Right ventricle myocardium superior (tissue), 1 donor: Measurements from ENCODE around the gene RIC8A. TPM values are rescaled to one million over a fixed set of nuclear protein-coding genes. Genes with fewer than 3 reads are reported as not detected.

Experiments used
- ATAC-seq: fragments of 200-7000 bp; cut with Tn5 transposase; one replicate; pipeline ENCODE4 v1.9.1; 2020; ENCODE audit warnings: mild to moderate bottlenecking; ENCODE audit not compliant: poor library complexity
- DNase-seq: peaks from one replicate; pipeline ENCODE4 v3.0.0-alpha.2; 2020
- intact Hi-C: fragments of 100-400 bp; cut with DNase I; formaldehyde crosslinking; loops from one replicate; pipeline ENCODE4 v1.11.2; 2022
- total RNA-seq: library from RNA; stranded (reverse); fragmentation: NEBNext Ultra II Directional; extraction: Animal tissue kit (Norgen Biotek cat#: 25700); gene quantifications from one replicate; pipeline ENCODE4 v1.2.1, GENCODE V29; 2021
- donor health status: DM: no; HTN: yes; CAD: no; lungs with severe emphysema.

Gene RIC8A
- total RNA-seq, 1 donor from 2014 or later: 51.9 TPM

- ATAC-seq: no peak
- intact Hi-C loops: loop anchor here (10.0 kb wide), 1 partner anchor 312 kb away; no protein-coding TSS in a partner anchor
- DNase-seq: peak; percentile 17
These were observed 5.0 kb upstream of the RIC8A start for GRCh38 chr11:202490-202889.

- peak; percentile 13 for DNase-seq
- intact Hi-C loops: loop anchor here (10.0 kb wide), 1 partner anchor 312 kb away; no protein-coding TSS in a partner anchor
- no peak for ATAC-seq
These were observed 4.2 kb upstream of the RIC8A start for GRCh38 chr11:203056-203944.

DNA sequence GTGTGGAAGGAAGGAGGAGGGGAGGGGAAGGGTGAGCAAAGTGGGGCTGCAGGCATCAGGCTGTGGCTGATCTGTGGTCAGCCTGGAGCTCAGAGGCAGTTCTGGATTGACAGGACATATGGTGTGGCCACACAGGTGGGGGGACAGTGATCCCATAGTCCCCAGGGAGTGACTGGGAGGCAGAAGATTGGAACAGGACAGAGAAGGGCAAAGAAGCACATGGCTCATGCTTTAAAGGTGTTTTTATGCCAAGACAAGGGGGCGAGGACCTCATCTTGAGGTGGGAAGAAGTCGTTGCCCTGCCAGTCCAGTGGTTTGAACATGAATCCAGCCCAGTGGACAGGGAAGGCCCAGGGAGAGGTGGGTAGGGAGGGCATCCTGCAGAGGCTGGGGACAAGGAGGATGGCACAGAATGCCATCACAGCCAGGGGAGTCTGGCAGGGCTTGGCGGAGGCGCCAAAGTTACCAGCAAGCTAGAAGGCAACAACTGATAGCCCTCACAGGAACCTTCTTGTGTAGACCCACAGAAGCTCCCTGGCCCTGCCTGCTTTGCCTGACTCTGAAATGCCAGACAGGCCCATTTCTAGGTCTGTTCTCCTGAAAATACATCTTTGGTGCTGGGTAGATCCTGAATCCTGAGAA lies 3.4 kb upstream of the RIC8A start:
- intact Hi-C loops: loop anchor here (10.0 kb wide), 1 partner anchor 311 kb away; no protein-coding TSS in a partner anchor
- DNase-seq: peak; percentile 16
- no peak for ATAC-seq

DNA sequence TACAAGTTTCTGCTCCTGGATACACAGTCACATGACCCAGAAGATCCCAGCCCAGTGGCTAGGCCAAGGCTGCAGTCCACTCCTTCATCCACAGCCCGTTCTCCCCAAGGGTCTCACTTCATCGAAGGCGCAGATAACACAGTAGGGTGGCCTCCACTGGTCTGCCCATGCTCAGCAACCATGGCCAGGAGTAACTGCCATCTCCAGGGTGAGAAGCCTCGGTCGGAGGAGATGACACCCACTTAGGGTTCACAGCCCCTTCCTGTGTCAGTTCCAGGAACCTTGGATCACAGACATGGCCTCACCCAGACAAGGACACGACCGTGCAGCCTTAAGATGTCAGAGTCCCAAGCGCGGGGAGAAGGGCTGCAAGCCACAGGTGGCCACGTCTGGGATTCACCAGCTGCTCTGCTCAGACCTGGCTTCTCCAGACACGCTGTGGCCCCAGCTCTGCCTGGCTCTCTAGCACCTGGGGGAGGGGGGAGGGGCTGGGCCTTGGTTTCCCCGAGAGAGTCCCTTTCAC lies 2.9 kb upstream of the RIC8A start:
- ATAC-seq (no peak), DNase-seq (peak; percentile 10)

DNA sequence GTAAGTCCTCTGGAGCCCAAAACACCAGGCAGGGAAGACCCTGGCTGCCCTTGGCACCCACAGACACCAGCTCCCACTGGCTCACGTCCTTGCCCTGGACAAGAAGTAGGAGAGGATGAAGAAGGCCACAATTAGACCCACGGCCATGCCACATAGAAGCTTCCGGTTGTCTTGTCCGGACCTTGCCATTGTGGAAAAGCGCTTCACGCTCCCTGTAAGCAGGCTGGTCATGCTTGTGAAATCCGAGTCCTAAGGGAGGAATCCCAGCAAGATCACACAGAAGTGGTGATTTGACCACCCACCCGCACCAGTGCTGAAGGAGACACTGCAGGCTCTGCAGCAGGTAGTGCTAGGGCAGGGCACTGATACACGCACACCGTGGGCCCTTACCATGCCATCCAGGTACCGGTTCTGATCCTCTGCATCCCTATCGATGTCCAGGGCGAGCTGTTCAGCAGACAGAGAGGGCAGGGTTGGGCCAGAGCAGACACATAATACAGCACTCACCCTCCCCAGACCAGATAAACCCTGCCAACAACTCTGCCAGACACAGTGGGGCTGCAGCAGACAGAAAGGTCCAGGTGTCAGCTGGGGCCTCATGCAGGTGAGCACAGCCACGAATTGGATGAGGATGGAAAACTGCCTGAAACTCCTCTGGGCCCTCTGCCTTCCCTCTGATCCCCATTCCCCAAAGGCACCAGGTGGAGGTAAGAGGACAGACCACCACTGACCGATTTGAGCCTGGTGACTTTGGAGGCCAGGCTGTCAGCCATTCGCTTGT lies 2.1 kb upstream of the RIC8A start:
- ATAC-seq: no peak
- intact Hi-C loops: loop anchor here (10.0 kb wide), 1 partner anchor 309 kb away; no protein-coding TSS in a partner anchor
- DNase-seq: peak; percentile 24

More for the DNA sequence above, 2.9 kb upstream of the RIC8A start:
- intact Hi-C loops: loop anchor here (10.0 kb wide), 1 partner anchor 310 kb away; no protein-coding TSS in a partner anchor

DNA sequence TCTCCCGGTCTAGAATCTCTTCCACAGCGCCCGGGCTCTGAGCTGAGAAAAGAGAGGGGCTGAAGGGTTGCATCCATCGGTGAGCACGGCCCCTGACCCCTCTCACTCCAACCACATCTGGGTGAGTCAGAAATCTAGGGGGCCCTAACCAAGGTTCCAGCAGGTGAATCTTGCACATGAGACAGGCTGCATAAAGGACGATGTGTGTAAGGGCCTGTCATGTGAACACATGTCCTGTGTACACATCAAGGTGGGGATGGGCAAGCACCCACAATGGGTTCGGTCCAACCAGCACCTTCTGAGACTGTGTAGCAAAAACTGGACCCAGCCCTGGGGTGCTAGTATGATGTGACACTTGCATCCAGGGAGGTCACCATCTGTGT lies 1.5 kb upstream of the RIC8A start:
- intact Hi-C loops: loop anchor here (10.0 kb wide), 1 partner anchor 309 kb away; no protein-coding TSS in a partner anchor
- ATAC-seq (no peak), DNase-seq (peak; percentile 26)

DNA sequence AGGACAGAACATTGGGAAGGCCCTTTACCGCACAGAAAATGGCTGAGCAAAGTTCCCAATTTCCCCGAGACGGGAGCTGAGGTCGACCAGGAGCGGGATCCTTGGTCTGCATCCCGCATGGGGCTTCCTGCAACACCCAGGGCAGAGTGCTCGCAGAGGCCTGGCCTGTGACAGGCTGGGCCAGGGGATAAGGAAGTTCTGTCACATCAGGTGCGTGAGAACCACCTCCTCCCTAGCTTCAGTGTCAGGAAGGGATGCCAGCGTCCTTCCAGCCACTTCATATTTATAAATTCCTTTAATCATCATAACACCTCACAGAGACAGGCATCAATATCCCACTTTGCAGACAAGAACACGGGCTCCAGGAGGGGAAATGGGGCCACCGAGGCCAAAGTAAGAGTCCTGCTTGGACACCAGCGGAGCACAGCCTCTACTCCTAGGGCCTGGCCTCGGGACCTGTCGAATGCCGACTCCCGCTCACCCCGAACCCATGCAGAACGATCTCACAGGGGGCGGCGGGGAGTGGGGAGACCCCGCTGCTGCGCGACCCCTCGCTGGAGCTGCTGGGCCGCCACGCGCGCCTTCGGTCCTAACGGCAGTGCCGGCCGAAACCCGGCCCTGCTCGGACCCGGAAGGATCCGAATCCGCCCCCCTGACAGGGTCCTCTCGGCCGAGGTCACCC lies 841 bp upstream of the RIC8A start:
- intact Hi-C loops: loop anchor here (10.0 kb wide), 1 partner anchor 308 kb away; no protein-coding TSS in a partner anchor
- ATAC-seq: peak; percentile 1
- DNase-seq: peak; percentile 54

DNA sequence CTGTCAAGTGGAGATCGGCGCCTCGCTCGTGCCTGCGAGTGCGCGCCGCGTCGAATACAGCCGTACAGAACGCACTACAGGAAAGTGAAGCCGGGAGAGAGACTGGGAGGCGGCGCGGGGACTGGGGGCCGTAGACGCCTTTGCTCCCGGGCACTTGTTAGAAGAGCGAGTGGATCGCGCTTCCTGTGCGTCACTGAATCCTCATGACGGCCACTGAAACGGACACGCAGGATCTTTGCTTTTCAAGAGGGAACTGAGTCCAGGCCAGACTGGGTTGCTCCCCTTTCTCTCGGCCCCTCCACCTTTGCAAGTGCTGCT lies 314 bp downstream of the RIC8A start:
- intact Hi-C loops: loop anchor here (10.0 kb wide), 1 partner anchor 307 kb away; no protein-coding TSS in a partner anchor
- ATAC-seq (no peak), DNase-seq (no peak)

GRCh38 chr11:208181-208916 lies 841 bp downstream of the RIC8A start:
- peak; percentile 82 for ATAC-seq
- peak; percentile 90 for DNase-seq
- intact Hi-C loops: loop anchor here (10.0 kb wide), 1 partner anchor 306 kb away; no protein-coding TSS in a partner anchor

GRCh38 chr11:208917-209260 lies 1.4 kb downstream of the RIC8A start:
- intact Hi-C loops: loop anchor here (10.0 kb wide), 1 partner anchor 306 kb away; no protein-coding TSS in a partner anchor
- ATAC-seq: peak; percentile 3
- no peak for DNase-seq

GRCh38 chr11:209275-210121 lies 2.0 kb downstream of the RIC8A start:
- ATAC-seq (no peak), DNase-seq (peak; percentile 43)
- intact Hi-C loops: loop anchor here (10.0 kb wide), 1 partner anchor 305 kb away; no protein-coding TSS in a partner anchor

DNA sequence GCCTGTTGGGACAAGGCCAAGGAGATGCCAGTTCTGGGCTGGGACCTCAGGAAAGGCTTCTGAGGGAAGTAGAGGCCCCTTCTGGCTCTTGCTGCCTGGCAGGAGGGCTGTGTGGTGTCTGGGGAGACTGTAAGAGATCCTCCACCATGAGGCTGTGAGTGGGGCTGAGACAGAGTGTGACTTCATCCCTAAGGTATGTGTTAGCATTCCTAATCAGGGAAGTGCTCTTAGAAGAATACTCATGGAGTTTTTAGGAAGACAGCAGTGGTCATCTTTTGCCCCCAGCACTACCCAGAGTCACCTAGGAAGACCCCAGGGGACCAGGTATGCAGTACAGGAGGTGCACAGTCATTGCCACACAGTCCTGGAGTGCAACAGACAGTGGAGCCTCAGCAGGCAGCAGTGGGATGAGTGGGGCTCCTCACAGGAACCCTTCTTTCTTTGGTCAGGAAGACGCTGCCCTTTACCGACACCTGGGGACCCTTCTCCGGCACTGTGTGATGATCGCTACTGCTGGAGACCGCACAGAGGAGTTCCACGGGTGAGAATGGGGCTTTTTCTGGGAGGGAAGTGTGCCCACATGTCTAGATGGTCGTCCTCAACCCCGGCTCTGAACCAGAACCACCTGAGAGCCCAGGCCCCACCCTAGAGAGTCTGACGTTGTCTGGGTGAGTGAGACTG lies 2.8 kb downstream of the RIC8A start:
- intact Hi-C loops: no loop called here

DNA sequence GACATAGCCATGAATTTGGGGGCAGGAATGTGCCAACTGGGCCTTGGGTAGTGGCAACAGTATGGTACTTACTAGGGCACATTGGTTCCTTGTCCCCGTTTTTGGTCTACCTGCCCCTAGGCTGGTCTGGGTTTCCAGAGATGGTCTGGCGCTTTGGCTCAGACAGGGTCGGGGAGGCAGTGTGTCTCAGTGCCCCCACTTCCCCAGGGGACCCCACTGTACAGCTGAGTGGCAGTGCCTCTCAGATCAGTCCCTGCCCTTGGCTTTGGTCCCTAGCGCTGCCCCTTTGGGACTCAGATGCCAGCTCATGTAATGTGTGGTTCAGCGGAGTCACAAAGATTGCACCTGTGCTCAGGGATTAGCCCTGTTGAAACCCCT lies 3.3 kb downstream of the RIC8A start:
- no peak for ATAC-seq
- peak; percentile 36 for DNase-seq
- intact Hi-C loops: no loop called here

More for the DNA sequence above, 2.8 kb downstream of the RIC8A start:
- ATAC-seq (no peak), DNase-seq (peak; percentile 37)

DNA sequence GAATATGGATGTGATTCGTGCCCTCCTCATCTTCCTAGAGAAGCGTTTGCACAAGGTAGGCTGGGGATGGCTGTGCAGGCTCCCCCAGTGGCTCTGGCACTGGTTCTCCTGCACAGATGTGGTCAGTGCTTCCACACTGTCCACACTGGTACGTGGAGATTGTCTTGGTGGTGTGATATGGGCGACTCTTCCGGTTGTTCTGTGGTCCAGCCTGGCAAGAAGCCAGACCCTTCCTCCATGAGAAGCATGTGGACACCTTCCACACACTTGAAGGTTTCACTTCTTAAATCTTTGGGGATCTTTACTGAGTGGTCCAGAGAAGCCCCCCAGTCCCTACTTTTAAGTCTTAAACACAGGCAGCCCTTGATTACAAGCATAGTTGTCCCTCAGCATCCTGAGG lies 3.8 kb downstream of the RIC8A start:
- DNase-seq (peak; percentile 27), ATAC-seq (no peak)
- intact Hi-C loops: no loop called here

GRCh38 chr11:211741-212140 lies 4.2 kb downstream of the RIC8A start:
- peak; percentile 24 for DNase-seq

More at GRCh38 chr11:211741-212140, 4.2 kb downstream of the RIC8A start:
- intact Hi-C loops: no loop called here
- no peak for ATAC-seq
